Suprapubic skin (tissue), 3 donors: Measurements from ENCODE around the gene TGIF2LX.
"Not testable (repeated sequence)": the region's sequence is repeated elsewhere in the genome, so short reads cannot be mapped to it uniquely, and the experiment has no call there.

Source experiments
- CTCF ChIP-seq, 2 donors: fragments of 200-600 bp in 1 of 2; fragments of 450-650 bp in 1 of 2; sonication (generic) in 1 of 2; IDR thresholded peaks; one replicate each; pipeline ENCODE4 v1.5.1; 2016 to 2019; ENCODE audit warnings: antibody characterized with exemption in 2 of 2, mild to moderate bottlenecking in 1 of 2, moderate library complexity in 1 of 2
- EP300 ChIP-seq: sonication (generic); formaldehyde crosslinking; IDR thresholded peaks from one replicate; pipeline ENCODE4 v1.6.1; 2017; ENCODE audit warnings: antibody characterized with exemption

- TF ChIP-seq CTCF (IDR thresholded peaks at IDR 0.05); EP300: not testable (repeated sequence)
Measured at GRCh38 chrX:89921665-89922064, at the start of gene TGIF2LX.
